Stimulated activated naive B cell treated with anti-CD40 and anti-IgM and Interleukin-4, amounts not matched to agents 10 μg/mL and 1 μg/mL and 100 μg/mL, for 72 hours (primary cell): Measurements from ENCODE around the gene ALPK3.

Source experiments
- ATAC-seq, 2 donors: fragments of 150-1000 bp; cut with Tn5 transposase; replicated peaks; 2 replicates each; pipeline ENCODE4 v1.10.0; 2021; ENCODE audit warnings: moderate library complexity in 1 of 2
- DNase-seq: peaks from one replicate; pipeline ENCODE4 v3.0.0; 2021
- H3K27ac Mint-ChIP-seq: one replicate; pipeline ENCODE4 v1.8.0; 2022; ENCODE audit warnings: mild to moderate bottlenecking, mixed read lengths
- H3K27me3 Mint-ChIP-seq, 2 donors: one replicate each; pipeline ENCODE4 v1.8.0; 2022; ENCODE audit warnings: mixed read lengths in 2 of 2
- H3K36me3 Mint-ChIP-seq, 2 donors: one replicate each; pipeline ENCODE4 v1.8.0; 2022; ENCODE audit warnings: mixed read lengths in 2 of 2, mild to moderate bottlenecking in 1 of 2
- H3K4me1 Mint-ChIP-seq, 2 donors: one replicate each; pipeline ENCODE4 v1.8.0; 2022; ENCODE audit warnings: mixed read lengths in 2 of 2, mild to moderate bottlenecking in 1 of 2
- H3K4me3 Mint-ChIP-seq, 2 donors: one replicate each; pipeline ENCODE4 v1.8.0; 2022; ENCODE audit warnings: mild to moderate bottlenecking in 2 of 2, mixed read lengths in 2 of 2, moderate library complexity in 1 of 2
- H3K9me3 Mint-ChIP-seq, 2 donors: one replicate each; pipeline ENCODE4 v1.8.0; 2022; ENCODE audit warnings: mixed read lengths in 2 of 2, mild to moderate bottlenecking in 1 of 2

The ALPK3 gene

GRCh38 chr15:84886984-84887299, 69.8 kb downstream of the ALPK3 start:
- no peak overlapping the region for H3K4me3 Mint-ChIP-seq
- ATAC-seq = no peak
- no peak for DNase-seq
- H3K27me3 Mint-ChIP-seq = peaks cover 5 to 18% of the 10 kb centered on the region in 2 donors
- peaks cover 2 to 12% of the 10 kb centered on the region in 2 donors for H3K4me1 Mint-ChIP-seq
- no peaks in the 10 kb centered on the region for H3K36me3 Mint-ChIP-seq
- H3K27ac Mint-ChIP-seq = no peak overlapping the region
- H3K9me3 Mint-ChIP-seq = no peaks in the 10 kb centered on the region

GRCh38 chr15:84887938-84888337, 70.8 kb downstream of the ALPK3 start:
- no peaks in the 10 kb centered on the region for H3K36me3 Mint-ChIP-seq
- no peak for DNase-seq
- H3K4me1 Mint-ChIP-seq = peaks cover 2 to 12% of the 10 kb centered on the region in 2 donors
- ATAC-seq = peak; percentile 87 to 91
- no peak overlapping the region for H3K27ac Mint-ChIP-seq
- peak overlapping the region in 1 of 2 donors; percentile 4 for H3K4me3 Mint-ChIP-seq
- peaks cover 5 to 18% of the 10 kb centered on the region in 2 donors for H3K27me3 Mint-ChIP-seq
- no peaks in the 10 kb centered on the region for H3K9me3 Mint-ChIP-seq

- Mint-ChIP-seq H3K27ac (no peak overlapping the region), H3K4me3 (no peak overlapping the region), H3K36me3 (no peaks in the 10 kb centered on the region)
Observed at GRCh38 chr15:84888639-84889038, 71.5 kb downstream of the ALPK3 start.

GRCh38 chr15:84889313-84889990, 72.3 kb downstream of the ALPK3 start:
- ATAC-seq (no peak), DNase-seq (no peak)
- no peak overlapping the region for H3K27ac Mint-ChIP-seq
- no peaks in the 10 kb centered on the region for H3K36me3 Mint-ChIP-seq
- peaks cover 9 to 21% of the 10 kb centered on the region in 2 donors for H3K27me3 Mint-ChIP-seq
- no peaks in the 10 kb centered on the region for H3K9me3 Mint-ChIP-seq
- no peak overlapping the region for H3K4me3 Mint-ChIP-seq
- H3K4me1 Mint-ChIP-seq = peaks cover 2 to 12% of the 10 kb centered on the region in 2 donors

More at GRCh38 chr15:84888639-84889038, 71.5 kb downstream of the ALPK3 start:
- DNase-seq (no peak), ATAC-seq (no peak)
- H3K27me3 Mint-ChIP-seq = peaks cover 9 to 21% of the 10 kb centered on the region in 2 donors
- peaks cover 2 to 12% of the 10 kb centered on the region in 2 donors for H3K4me1 Mint-ChIP-seq
- no peaks in the 10 kb centered on the region for H3K9me3 Mint-ChIP-seq

GRCh38 chr15:84889991-84890669, 73.0 kb downstream of the ALPK3 start:
- H3K36me3 Mint-ChIP-seq = no peaks in the 10 kb centered on the region
- H3K27me3 Mint-ChIP-seq = peaks cover 6 to 18% of the 10 kb centered on the region in 2 donors
- H3K9me3 Mint-ChIP-seq = no peaks in the 10 kb centered on the region
- no peak overlapping the region for H3K4me3 Mint-ChIP-seq
- no peak for DNase-seq
- peaks cover 2 to 12% of the 10 kb centered on the region in 2 donors for H3K4me1 Mint-ChIP-seq
- no peak overlapping the region for H3K27ac Mint-ChIP-seq
- no peak for ATAC-seq

- Mint-ChIP-seq H3K27me3 (peaks cover 6 to 18% of the 10 kb centered on the region in 2 donors), H3K36me3 (no peaks in the 10 kb centered on the region), H3K4me1 (peaks cover 2 to 12% of the 10 kb centered on the region in 2 donors), H3K4me3 (no peak overlapping the region), H3K27ac (no peak overlapping the region), H3K9me3 (no peaks in the 10 kb centered on the region)
- no peak for DNase-seq
- no peak for ATAC-seq
Observed at GRCh38 chr15:84890670-84891162, 73.6 kb downstream of the ALPK3 start.

GRCh38 chr15:84891339-84891738, 74.2 kb downstream of the ALPK3 start:
- Mint-ChIP-seq H3K27ac (no peak overlapping the region), H3K4me3 (no peak overlapping the region), H3K4me1 (peaks cover 2 to 12% of the 10 kb centered on the region in 2 donors), H3K9me3 (no peaks in the 10 kb centered on the region), H3K36me3 (no peaks in the 10 kb centered on the region), H3K27me3 (peaks cover 6 to 18% of the 10 kb centered on the region in 2 donors)
- ATAC-seq (no peak), DNase-seq (no peak)

GRCh38 chr15:84892786-84893307, 75.7 kb downstream of the ALPK3 start:
- H3K4me1 Mint-ChIP-seq = peaks cover under 1 to 9% of the 10 kb centered on the region in 2 donors
- DNase-seq = no peak
- H3K4me3 Mint-ChIP-seq = no peak overlapping the region
- peaks cover 6 to 18% of the 10 kb centered on the region in 2 donors for H3K27me3 Mint-ChIP-seq
- ATAC-seq = no peak
- H3K9me3 Mint-ChIP-seq = peaks cover 0 to 2% of the 10 kb centered on the region in 2 donors
- no peak overlapping the region for H3K27ac Mint-ChIP-seq
- no peaks in the 10 kb centered on the region for H3K36me3 Mint-ChIP-seq

GRCh38 chr15:84893607-84894006, 76.5 kb downstream of the ALPK3 start:
- H3K27ac Mint-ChIP-seq = no peak overlapping the region
- peaks cover 10 to 20% of the 10 kb centered on the region in 2 donors for H3K27me3 Mint-ChIP-seq
- H3K36me3 Mint-ChIP-seq = no peaks in the 10 kb centered on the region
- DNase-seq = no peak
- H3K4me3 Mint-ChIP-seq = no peak overlapping the region
- H3K4me1 Mint-ChIP-seq = peaks cover 0 to 6% of the 10 kb centered on the region in 2 donors
- ATAC-seq = no peak
- H3K9me3 Mint-ChIP-seq = peaks cover 1 to 3% of the 10 kb centered on the region in 2 donors

GRCh38 chr15:84894736-84895425, 77.7 kb downstream of the ALPK3 start:
- H3K4me3 Mint-ChIP-seq = no peak overlapping the region
- no peak overlapping the region for H3K27ac Mint-ChIP-seq
- ATAC-seq (no peak), DNase-seq (no peak)
- no peaks in the 10 kb centered on the region for H3K36me3 Mint-ChIP-seq
- H3K9me3 Mint-ChIP-seq = peaks cover 3 to 11% of the 10 kb centered on the region in 2 donors
- H3K4me1 Mint-ChIP-seq = peaks cover 0 to under 1% of the 10 kb centered on the region in 2 donors
- H3K27me3 Mint-ChIP-seq = peaks cover 23 to 27% of the 10 kb centered on the region in 2 donors

GRCh38 chr15:84898761-84899160, 81.6 kb downstream of the ALPK3 start:
- ATAC-seq (no peak), DNase-seq (no peak)
- H3K36me3 Mint-ChIP-seq = no peaks in the 10 kb centered on the region

GRCh38 chr15:84899750-84900149, 82.6 kb downstream of the ALPK3 start:
- Mint-ChIP-seq H3K27ac (no peak overlapping the region), H3K4me1 (no peaks in the 10 kb centered on the region)

More at GRCh38 chr15:84898761-84899160, 81.6 kb downstream of the ALPK3 start:
- Mint-ChIP-seq H3K27ac (no peak overlapping the region), H3K4me3 (no peak overlapping the region), H3K4me1 (no peaks in the 10 kb centered on the region), H3K27me3 (peaks cover 8 to 17% of the 10 kb centered on the region in 2 donors), H3K9me3 (peaks cover 3 to 11% of the 10 kb centered on the region in 2 donors)

GRCh38 chr15:84901540-84901939, 84.4 kb downstream of the ALPK3 start:
- Mint-ChIP-seq H3K27me3 (peaks cover 8 to 17% of the 10 kb centered on the region in 2 donors), H3K9me3 (peaks cover 3 to 11% of the 10 kb centered on the region in 2 donors), H3K4me1 (no peaks in the 10 kb centered on the region), H3K4me3 (no peak overlapping the region), H3K36me3 (no peaks in the 10 kb centered on the region), H3K27ac (no peak overlapping the region)
- DNase-seq = no peak
- ATAC-seq = no peak

More at GRCh38 chr15:84899750-84900149, 82.6 kb downstream of the ALPK3 start:
- no peak overlapping the region for H3K4me3 Mint-ChIP-seq
- no peaks in the 10 kb centered on the region for H3K36me3 Mint-ChIP-seq
- ATAC-seq = no peak
- DNase-seq = no peak
- H3K27me3 Mint-ChIP-seq = peaks cover 8 to 17% of the 10 kb centered on the region in 2 donors
- peaks cover 3 to 11% of the 10 kb centered on the region in 2 donors for H3K9me3 Mint-ChIP-seq

- Mint-ChIP-seq H3K27ac (no peak overlapping the region), H3K4me3 (no peak overlapping the region), H3K4me1 (peaks cover 0 to 2% of the 10 kb centered on the region in 2 donors), H3K9me3 (peaks cover 0 to 9% of the 10 kb centered on the region in 2 donors), H3K36me3 (no peaks in the 10 kb centered on the region), H3K27me3 (peaks cover 6 to 12% of the 10 kb centered on the region in 2 donors)
- DNase-seq (no peak), ATAC-seq (no peak)
Observed at GRCh38 chr15:84903751-84904150, 86.6 kb downstream of the ALPK3 start.
